SK-N-SH treated with all-trans-retinoic acid at 6 μM for 48 hours (cell line): ENCODE measurements around the gene SLC16A12.

Experiments
- ESRRG ChIP-seq: fragments of 250-450 bp; sonication (Bioruptor Pico); IDR thresholded peaks from 2 replicates; pipeline ENCODE4 v1.6.1; 2021; ENCODE audit warnings: mild to moderate bottlenecking
- GLIS3 ChIP-seq: fragments of 250-450 bp; sonication (Bioruptor Pico); IDR thresholded peaks from 2 replicates; pipeline ENCODE4 v1.5.0; 2020; ENCODE audit warnings: mild to moderate bottlenecking, moderate library complexity
- PPARA ChIP-seq: fragments of 250-450 bp; sonication (Bioruptor Pico); IDR thresholded peaks from 2 replicates; pipeline ENCODE4 v1.5.0; 2020; ENCODE audit warnings: mild to moderate bottlenecking, borderline replicate concordance
- RARB ChIP-seq: fragments of 250-450 bp; sonication (Bioruptor Pico); IDR thresholded peaks from 2 replicates; pipeline ENCODE4 v1.8.0; 2021; ENCODE audit warnings: mild to moderate bottlenecking, moderate library complexity
- SNAI2 ChIP-seq: fragments of 250-450 bp; sonication (Bioruptor Pico); IDR thresholded peaks from 2 replicates; pipeline ENCODE4 v1.5.0; 2020; ENCODE audit warnings: mild to moderate bottlenecking, moderate library complexity
- TCF4 ChIP-seq: fragments of 250-450 bp; sonication (Bioruptor Pico); IDR thresholded peaks from 2 replicates; pipeline ENCODE4 v1.8.0; 2021; ENCODE audit warnings: mild to moderate bottlenecking, moderate library complexity, borderline replicate concordance
- TOX ChIP-seq: fragments of 250-450 bp; sonication (Bioruptor Pico); IDR thresholded peaks from 2 replicates; pipeline ENCODE4 v1.8.0; 2021; ENCODE audit warnings: mild to moderate bottlenecking, moderate library complexity, borderline replicate concordance
- ZFP3 ChIP-seq: fragments of 250-450 bp; sonication (Bioruptor Pico); IDR thresholded peaks from 2 replicates; pipeline ENCODE4 v1.5.0; 2020; ENCODE audit warnings: mild to moderate bottlenecking, moderate library complexity
- ZFP30 ChIP-seq: fragments of 450-650 bp; formaldehyde crosslinking; IDR thresholded peaks from 2 replicates; pipeline ENCODE4 v1.5.0; 2022; ENCODE audit warnings: mild to moderate bottlenecking, moderate library complexity
- ZNF565 ChIP-seq: fragments of 450-650 bp; formaldehyde crosslinking; conservative IDR thresholded peaks from 2 replicates; pipeline ENCODE4 v1.5.0; 2020; ENCODE audit warnings: low read depth, mild to moderate bottlenecking, moderate library complexity
- ZNF8 ChIP-seq: fragments of 450-650 bp; formaldehyde crosslinking; IDR thresholded peaks from 2 replicates; pipeline ENCODE4 v1.5.0; 2020; ENCODE audit warnings: mild to moderate bottlenecking, moderate library complexity
- TF ChIP-seq, protein P1 (sequence below): fragments of 250-450 bp; sonication (Bioruptor Pico); IDR thresholded peaks from 2 replicates; pipeline ENCODE4 v1.8.0; 2020; ENCODE audit warnings: mild to moderate bottlenecking, moderate library complexity, borderline replicate concordance
- TF ChIP-seq, protein P2 (sequence below): fragments of 250-450 bp; sonication (Bioruptor Pico); IDR thresholded peaks from 2 replicates; pipeline ENCODE4 v1.8.0; 2021; ENCODE audit warnings: low read depth, mild to moderate bottlenecking, moderate library complexity, borderline replicate concordance

DNA sequence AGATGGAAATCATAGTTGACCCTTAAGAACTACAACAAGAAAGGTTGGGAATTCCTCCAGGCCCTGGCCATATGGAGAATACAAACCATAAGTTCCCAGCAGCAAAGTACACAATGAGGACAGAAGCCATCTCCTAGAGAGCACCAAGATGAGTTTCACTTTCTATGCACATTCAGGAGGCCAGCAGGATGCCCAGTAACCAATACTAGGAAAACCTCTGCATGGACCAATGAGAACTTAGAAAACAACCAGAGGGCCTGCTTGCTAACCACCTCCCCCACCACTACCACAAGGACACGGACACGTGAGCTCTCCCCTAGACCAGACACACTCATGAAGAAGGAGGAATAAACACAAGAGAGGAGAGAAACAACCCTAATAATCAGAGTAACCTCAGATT lies 64.8 kb downstream of the SLC16A12 start:
- TF ChIP-seq SNAI2 (CRISPR knock-in tag) (no peak), ZFP3 (no peak), TCF4 (CRISPR knock-in tag) (no peak), GLIS3 (no peak), ZNF8 (no peak), ZFP30 (no peak), TOX (CRISPR knock-in tag) (no peak), ZNF565 (no peak), PPARA (CRISPR knock-in tag) (no peak), ESRRG (no peak), RARB (CRISPR knock-in tag) (no peak)
- TF ChIP-seq, protein P1, sequence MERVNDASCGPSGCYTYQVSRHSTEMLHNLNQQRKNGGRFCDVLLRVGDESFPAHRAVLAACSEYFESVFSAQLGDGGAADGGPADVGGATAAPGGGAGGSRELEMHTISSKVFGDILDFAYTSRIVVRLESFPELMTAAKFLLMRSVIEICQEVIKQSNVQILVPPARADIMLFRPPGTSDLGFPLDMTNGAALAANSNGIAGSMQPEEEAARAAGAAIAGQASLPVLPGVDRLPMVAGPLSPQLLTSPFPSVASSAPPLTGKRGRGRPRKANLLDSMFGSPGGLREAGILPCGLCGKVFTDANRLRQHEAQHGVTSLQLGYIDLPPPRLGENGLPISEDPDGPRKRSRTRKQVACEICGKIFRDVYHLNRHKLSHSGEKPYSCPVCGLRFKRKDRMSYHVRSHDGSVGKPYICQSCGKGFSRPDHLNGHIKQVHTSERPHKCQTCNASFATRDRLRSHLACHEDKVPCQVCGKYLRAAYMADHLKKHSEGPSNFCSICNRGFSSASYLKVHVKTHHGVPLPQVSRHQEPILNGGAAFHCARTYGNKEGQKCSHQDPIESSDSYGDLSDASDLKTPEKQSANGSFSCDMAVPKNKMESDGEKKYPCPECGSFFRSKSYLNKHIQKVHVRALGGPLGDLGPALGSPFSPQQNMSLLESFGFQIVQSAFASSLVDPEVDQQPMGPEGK (CRISPR knock-in tag): no peak
- TF ChIP-seq, protein P2, sequence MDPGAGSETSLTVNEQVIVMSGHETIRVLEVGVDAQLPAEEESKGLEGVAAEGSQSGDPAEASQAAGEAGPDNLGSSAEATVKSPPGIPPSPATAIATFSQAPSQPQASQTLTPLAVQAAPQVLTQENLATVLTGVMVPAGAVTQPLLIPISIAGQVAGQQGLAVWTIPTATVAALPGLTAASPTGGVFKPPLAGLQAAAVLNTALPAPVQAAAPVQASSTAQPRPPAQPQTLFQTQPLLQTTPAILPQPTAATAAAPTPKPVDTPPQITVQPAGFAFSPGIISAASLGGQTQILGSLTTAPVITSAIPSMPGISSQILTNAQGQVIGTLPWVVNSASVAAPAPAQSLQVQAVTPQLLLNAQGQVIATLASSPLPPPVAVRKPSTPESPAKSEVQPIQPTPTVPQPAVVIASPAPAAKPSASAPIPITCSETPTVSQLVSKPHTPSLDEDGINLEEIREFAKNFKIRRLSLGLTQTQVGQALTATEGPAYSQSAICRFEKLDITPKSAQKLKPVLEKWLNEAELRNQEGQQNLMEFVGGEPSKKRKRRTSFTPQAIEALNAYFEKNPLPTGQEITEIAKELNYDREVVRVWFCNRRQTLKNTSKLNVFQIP (CRISPR knock-in tag): no peak
